ENCODE data around the gene JAKMIP1.

JAKMIP1 gene

DNA sequence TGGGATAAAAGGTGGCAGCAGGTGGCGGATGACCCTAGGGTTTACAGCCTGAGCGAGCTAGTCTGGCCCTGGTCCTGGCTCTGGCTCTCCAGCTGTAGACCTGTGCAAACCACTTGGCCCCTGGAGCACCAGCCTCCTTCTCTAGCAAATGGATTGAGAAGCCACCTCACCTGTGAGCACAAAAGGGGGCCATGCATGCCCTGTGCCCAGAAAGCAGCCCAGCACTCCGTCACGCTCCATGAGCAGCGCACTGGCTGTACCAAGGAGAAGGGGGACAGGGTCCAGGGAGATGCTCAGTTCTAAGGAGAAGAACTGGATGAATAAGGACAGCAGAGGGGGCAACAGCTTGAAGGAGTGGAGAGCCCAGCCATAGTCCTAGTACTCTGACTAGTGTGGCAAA, 135.2 kb downstream of the JAKMIP1 start:
- DNase-seq (ENCODE audit: low spot score): no peak

- no peak for DNase-seq (ENCODE audit: low spot score)
These were observed 136.0 kb downstream of the JAKMIP1 start for GRCh38 chr4:6064383-6064782.

GRCh38 chr4:6063684-6064083, 136.7 kb downstream of the JAKMIP1 start:
- no peak for DNase-seq (ENCODE audit: low spot score)

GRCh38 chr4:6062133-6062532, 138.2 kb downstream of the JAKMIP1 start:
- no peak for DNase-seq (ENCODE audit: low spot score)

DNA sequence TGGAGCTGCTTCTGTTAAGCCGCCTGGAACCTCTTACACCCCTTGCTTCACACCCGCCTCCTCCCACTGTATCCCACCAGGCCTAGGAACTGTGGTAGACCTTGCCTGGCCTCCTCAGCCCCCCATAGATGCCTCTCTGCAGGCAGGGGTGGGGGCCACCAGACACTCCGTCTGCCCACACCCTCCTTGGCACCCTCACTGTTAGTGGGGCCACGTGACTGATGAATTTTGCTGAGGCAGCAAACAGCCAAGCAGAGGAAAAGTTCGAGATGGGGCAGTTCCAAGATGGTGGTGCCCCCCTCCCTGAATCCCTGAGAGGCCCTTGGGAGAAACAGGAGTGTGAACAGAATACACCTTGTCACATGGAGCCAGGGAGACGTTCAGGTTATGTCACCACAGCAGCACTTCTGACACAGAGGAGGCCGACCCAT, 141.0 kb downstream of the JAKMIP1 start:
- no peak for DNase-seq (ENCODE audit: low spot score)

DNA sequence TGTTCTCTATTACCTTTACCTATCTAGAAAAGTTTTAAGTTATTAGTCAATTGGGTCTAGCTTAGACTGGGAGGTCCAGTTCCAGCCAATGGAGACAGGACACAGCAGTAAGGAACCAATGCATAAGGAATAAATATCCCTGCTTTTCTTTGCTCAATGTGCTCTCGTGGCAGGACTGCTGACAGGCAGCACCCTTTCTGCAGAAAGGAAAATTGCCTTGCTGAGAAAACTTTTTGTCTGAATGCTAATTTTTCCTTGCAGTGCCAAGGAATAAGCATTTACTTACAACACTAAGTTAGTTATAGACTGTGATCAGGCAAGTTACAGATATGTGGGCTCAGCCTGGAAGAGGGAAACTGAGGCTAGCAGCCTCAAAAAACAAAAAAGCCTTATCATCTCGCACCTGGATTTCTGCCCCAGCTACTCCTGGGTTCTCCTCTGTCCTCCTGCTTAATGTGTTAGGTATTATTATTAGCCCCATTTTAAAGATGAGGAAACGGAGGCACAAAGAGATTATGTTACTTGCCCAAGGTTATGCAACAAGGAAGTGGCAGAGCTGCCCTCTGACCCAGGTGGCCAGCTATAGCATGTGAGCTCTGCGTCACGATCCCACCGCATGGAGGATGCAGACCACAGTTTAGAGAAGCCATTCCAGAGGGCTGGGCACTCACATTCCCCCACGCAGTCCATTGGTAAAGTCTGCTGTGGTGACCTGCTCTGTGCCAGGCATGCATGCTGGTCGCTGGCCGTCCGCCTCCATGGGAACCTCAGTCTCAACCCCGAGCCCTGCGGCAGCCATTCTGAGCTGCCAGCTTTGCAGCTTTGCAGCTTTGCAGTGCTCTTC, 141.6 kb downstream of the JAKMIP1 start:
- no peak for DNase-seq (ENCODE audit: low spot score)

DNA sequence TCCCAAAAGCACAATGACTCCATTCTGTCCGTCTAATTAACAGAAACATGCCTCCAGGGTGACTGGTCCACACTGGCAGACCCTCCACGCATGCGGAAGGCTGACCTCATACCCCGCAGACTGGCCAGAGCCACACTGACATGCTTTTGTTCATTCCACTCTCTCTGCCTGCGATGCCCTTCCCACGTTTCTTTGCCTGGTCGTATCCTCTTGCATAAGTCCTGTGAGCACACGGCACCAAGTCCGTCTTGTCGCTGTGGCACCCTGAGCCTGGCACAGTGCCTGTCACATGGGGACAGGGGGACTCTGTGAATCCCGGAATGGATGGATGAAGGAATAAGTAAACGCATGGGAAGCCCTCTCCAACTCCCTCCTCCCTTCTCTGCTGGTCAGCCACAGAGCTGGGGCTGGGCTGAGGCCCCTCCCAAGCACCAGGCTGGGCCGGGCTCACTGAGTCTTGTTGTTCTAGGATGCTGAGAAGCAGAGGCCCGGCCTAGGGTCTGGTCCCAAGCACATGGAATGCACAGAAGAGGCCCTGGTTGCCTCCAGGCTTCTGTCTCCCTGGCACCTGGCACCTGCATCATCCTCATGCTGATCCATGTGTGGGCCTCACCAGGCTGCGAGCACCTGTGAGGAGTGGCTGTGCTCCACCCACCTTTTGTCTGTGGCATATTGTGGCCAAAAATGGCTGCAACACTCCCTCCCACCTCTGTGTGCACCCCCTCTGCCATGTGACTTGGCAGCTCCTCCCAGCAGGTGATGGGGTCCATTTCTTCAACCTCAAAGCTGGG, 143.2 kb downstream of the JAKMIP1 start:
- DNase-seq (ENCODE audit: low spot score): no peak

- DNase-seq (ENCODE audit: low spot score): no peak
These were observed 144.9 kb downstream of the JAKMIP1 start for GRCh38 chr4:6055436-6055835.

- DNase-seq (ENCODE audit: low spot score): no peak
These were observed 145.3 kb downstream of the JAKMIP1 start for GRCh38 chr4:6055030-6055429.

- DNase-seq (ENCODE audit: low spot score): no peak
These were observed 146.0 kb downstream of the JAKMIP1 start for GRCh38 chr4:6054162-6054922.

- DNase-seq (ENCODE audit: low spot score): no peak
These were observed 147.7 kb downstream of the JAKMIP1 start for GRCh38 chr4:6052679-6053078.

DNA sequence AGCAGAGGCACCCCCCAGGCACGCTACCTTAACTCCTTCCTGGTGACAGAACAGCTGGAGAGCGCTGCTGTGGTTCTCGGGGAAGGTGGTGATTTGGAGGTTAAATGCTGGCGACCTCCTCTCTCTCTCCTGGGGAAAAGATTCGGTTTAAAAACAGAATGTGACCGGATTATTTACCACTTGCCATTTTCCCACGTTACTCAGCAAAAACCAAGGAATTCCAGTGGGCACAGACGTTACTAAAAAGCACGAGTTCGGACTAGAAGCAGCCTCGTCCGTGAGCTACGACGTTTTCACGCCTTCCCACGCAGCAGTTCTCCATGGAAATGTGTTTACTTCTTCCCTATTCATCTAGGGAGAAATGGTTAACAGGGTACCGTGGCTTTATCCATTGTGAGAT, 149.8 kb downstream of the JAKMIP1 start:
- DNase-seq (ENCODE audit: low spot score): no peak

GRCh38 chr4:6049985-6050384, 150.4 kb downstream of the JAKMIP1 start:
- no peak for DNase-seq (ENCODE audit: low spot score)

DNA sequence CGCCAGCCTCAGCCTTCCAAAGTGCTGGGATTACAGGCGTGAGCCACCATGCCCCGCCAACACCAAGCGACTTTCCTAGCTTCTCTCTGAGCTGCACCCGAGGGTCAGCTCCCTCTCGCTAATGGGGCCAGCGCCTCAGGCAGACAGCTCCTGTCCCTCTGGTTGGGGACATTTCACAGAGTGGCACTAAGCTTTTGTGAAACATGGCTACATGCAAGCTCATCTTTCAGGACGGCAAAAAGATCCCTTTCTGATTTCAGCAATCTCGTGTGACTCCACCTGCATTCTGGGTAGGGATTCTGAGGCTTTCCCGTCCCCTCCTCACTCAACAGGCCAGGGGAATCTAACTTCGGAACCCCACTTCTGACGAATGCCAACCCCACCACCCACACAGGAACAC, 151.1 kb downstream of the JAKMIP1 start:
- no peak for DNase-seq (ENCODE audit: low spot score)

- no peak for DNase-seq (ENCODE audit: low spot score)
These were observed 151.8 kb downstream of the JAKMIP1 start for GRCh38 chr4:6048537-6048936.

DNA sequence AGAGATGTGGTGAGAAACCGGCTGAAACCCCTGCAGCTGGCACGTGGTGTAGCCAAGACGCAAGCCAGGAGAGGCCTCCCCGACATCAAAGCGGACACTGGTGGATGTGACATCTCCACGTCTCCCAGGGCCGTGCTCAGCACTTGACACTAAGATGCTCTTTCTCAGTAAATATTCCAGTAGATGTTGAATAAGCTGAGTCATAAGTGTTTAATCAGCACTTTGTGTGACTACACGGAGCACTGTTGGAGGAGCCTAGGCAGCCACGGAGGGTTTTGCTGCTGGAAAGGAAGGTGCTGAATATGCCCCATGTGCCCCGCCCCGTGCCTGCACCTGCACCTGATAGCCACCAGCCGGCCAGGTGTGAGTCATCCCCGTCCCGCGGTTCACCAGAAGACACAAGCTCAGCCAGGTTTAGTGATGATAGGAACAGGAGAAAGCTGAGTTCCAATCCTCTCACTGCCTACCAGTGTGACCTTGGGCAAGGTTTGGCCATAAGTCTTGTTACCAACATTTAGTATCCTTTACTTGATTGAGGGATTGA, 153.1 kb downstream of the JAKMIP1 start:
- peak; percentile 53 for DNase-seq (ENCODE audit: low spot score)

GRCh38 chr4:6046526-6047129, 153.7 kb downstream of the JAKMIP1 start:
- no peak for DNase-seq (ENCODE audit: low spot score)

- peak; percentile 84 for DNase-seq (ENCODE audit: low spot score)
These were observed 155.5 kb downstream of the JAKMIP1 start for GRCh38 chr4:6044805-6045204.

DNA sequence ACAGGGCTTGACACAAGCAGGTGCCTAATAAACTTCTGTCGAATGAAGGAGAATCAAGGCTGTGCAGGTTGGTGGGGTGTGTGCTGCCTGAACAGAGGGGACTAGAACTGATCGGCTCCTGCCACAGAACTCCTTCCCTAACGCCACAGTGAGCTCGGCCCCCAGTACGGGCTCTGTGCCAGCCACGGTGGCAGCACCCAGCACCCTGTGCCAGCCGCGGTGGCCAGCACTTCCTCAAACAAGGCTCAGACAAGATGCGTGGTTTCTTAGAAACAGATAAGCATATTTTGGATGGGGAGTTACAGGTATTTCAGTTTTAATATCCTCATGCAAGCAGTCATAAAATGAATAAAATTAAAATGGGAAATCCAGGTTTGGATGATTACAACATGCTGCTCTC, 156.1 kb downstream of the JAKMIP1 start:
- DNase-seq (ENCODE audit: low spot score): no peak

DNA sequence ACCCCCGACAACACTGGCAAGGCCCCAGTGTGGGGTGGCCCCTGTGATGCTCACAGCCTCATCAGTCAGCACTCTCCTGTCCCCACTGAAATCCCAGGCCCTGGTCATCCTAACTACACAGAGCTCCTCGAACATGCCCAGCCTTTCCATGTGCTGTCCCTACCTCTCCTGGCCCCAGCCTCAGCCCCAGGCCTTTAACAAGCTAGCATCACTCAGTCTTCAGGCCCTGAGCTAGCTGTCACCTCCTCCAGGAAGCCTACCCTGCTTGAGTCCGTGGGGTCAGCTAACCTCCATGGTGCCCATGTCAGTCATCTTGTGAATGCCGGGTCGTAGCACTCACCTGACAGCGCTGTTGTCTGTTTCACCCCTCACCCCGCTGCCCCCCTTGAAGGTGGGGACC, 156.5 kb downstream of the JAKMIP1 start:
- no peak for DNase-seq (ENCODE audit: low spot score)

DNA sequence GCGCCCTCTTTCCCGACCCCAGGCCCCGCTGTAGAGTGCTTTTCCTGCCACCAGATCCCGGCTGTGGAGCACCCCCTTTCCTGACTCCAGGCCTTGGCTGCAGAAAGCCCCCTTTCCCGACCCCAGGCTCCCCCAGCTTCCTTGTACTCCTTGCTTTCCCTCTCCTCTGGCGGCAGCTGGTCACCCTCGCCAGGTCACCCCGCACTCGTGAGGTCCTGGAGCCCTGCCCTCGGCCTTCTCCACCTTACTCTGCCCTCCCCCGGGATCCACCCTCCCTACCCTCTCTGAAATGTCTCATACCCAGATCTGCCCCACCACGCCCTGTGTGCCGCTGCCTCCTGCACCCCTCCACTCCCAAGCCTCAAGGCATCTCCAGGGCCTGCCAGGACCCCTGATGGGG, 157.2 kb downstream of the JAKMIP1 start:
- no peak for DNase-seq (ENCODE audit: low spot score)

All from iPS-NIHi11 (cell line).